ENCODE results near the gene NBPF1.
"Not testable (repeated sequence)": the region's sequence is repeated elsewhere in the genome, so short reads cannot be mapped to it uniquely, and the experiment has no call there.

Gene NBPF1

GRCh38 chr1:16553244-16553643 is 60.1 kb downstream of the NBPF1 start:
- DNase-seq (ENCODE audit: low read depth, low spot score): not testable (repeated sequence)

GRCh38 chr1:16550212-16550918 is 63.0 kb downstream of the NBPF1 start:
- DNase-seq (ENCODE audit: low read depth, low spot score): not testable (repeated sequence)

DNA sequence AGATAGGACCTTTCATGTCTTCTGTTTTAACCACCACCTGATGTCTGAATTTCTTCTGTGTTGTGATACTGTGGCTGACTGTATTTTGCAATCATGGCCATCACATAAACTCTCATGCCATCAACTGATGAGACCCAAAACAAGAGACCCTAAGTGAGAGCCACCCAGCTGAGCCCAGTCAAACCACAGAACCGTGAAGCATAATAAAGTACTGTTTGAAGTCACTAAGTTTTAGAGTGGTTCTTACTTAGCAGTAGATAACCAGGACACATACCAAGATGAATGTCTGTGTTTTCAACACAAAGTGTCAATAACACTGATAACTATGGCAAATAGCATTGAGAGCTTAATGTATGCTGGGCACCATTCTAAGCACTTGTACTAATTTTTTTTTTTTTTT is 63.8 kb downstream of the NBPF1 start:
- DNase-seq (ENCODE audit: low read depth, low spot score): not testable (repeated sequence)

GRCh38 chr1:16547502-16548241 is 65.7 kb downstream of the NBPF1 start:
- not testable (repeated sequence) for DNase-seq (ENCODE audit: low read depth, low spot score)

- not testable (repeated sequence) for DNase-seq (ENCODE audit: low read depth, low spot score)
These were observed 67.7 kb downstream of the NBPF1 start for GRCh38 chr1:16545682-16546095.

- DNase-seq (ENCODE audit: low read depth, low spot score): not testable (repeated sequence)
These were observed 72.9 kb downstream of the NBPF1 start for GRCh38 chr1:16540421-16540893.

- not testable (repeated sequence) for DNase-seq (ENCODE audit: low read depth, low spot score)
These were observed 75.8 kb downstream of the NBPF1 start for GRCh38 chr1:16537528-16537927.

DNA sequence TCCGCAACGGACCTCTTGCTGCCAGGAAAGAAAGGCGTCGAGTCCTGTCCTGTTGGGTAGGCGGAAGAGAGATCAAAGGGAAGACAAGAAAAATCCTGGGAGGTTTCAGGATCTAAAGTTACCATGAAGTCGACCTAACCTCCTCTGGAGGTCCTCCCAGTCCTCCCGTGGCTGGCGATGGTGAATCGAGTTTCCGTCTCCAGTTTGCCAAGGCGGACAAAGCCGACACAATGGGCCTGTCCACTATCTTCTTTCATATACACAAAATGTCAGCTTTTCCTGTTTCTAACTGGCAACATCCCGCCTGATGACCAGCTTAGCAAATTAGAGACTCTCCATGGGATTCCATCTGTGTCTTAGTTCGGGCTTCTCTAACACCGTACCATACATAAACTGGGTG is 76.6 kb downstream of the NBPF1 start:
- DNase-seq (ENCODE audit: low read depth, low spot score): not testable (repeated sequence)

DNA sequence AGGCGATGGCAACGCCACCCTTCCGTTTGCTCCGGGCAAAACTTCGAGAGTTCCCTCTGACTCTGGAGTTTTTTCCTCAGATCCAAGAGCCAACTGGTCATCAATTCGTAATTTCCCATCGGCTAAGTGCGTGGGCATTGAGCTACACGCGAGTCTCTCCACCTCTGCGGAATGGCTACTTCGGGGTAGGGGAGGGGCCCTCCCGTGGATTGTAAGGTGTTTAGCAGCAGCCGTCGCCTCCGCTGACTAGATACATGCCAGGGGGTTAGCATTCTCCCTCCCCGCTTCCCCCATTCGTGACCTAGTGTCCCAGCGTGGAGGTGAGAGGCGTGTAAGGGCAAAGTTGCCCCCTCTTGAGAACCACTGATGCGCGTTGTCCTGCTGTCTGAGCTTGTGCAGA is 77.5 kb downstream of the NBPF1 start:
- DNase-seq (ENCODE audit: low read depth, low spot score): not testable (repeated sequence)

DNA sequence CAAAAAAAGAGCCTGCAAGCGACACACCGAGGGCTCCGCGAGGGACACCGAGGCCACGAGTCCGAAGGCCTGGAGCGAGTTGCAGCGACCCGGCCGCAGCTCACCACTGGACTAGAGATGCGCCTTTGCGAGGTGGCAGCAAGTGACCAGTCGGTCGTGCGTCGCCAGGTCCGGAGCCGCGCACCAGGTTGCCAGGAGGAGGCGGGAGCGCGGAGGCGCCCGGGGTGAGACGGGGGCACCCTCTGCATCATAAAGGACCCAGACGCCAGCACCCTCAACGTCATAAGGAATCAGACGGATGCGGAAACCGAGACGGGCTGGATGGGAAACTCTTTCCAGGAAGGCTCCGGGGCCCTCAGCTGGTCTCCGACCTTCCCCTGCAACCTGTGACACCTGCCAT is 77.9 kb downstream of the NBPF1 start:
- not testable (repeated sequence) for DNase-seq (ENCODE audit: low read depth, low spot score)

DNA sequence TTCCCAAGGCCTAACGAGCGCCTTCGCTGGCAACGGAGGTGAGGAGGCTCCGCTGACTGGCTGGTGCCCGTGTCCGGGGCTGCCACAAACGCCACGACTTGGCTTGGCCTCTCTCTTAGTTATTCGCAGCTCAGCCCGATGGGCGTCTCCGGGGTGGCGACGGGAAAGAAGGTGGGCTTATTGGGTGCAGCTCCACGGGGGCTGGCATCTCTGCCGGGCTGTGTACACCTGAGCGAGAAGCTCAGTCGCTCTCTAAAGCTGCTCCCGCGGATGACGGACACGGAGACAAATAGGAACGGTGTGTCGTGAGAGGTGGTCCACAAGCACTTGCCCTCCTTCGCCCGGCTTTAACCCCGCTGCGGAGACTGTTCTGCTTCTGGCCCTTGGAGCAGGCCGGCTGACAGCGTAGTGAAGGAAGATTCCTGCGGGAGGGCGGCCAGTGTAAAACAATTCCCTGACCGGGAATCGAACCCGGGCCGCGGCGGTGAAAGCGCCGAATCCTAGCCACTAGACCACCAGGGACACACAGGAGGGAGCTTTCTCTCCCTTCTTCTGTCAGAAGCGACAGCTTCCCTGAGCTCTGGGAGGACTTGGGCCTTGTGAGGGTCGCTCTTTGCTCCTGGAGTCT is 78.4 kb downstream of the NBPF1 start:
- DNase-seq (ENCODE audit: low read depth, low spot score): not testable (repeated sequence)

GRCh38 chr1:16534239-16534828 is 79.0 kb downstream of the NBPF1 start:
- DNase-seq (ENCODE audit: low read depth, low spot score): not testable (repeated sequence)

GRCh38 chr1:16532235-16532991 is 81.0 kb downstream of the NBPF1 start:
- not testable (repeated sequence) for DNase-seq (ENCODE audit: low read depth, low spot score)

- DNase-seq (ENCODE audit: low read depth, low spot score): not testable (repeated sequence)
These were observed 85.0 kb downstream of the NBPF1 start for GRCh38 chr1:16528338-16528737.

DNA sequence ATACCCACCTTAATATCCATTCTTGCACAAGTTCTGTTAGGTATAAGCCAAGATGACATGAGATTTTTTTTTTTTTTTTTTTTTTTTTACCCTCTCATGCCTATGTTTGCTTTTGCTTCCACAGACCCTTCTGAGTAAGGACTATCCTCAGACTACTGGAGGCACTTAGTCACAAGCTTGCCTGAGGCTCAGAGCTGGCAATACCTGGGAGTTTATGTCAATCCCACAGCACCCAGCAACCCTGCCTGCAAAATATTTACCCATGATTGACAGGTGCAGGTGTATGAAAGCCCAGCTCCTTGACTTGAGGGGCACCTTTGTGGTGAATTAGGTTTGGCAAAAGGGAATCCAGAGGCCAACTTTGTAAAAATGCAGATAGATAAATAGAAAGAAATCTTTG is 87.6 kb downstream of the NBPF1 start:
- DNase-seq (ENCODE audit: low read depth, low spot score): not testable (repeated sequence)

- DNase-seq (ENCODE audit: low read depth, low spot score): not testable (repeated sequence)
These were observed 91.7 kb downstream of the NBPF1 start for GRCh38 chr1:16521679-16522078.

- DNase-seq (ENCODE audit: low read depth, low spot score): no peak
These were observed 92.1 kb downstream of the NBPF1 start for GRCh38 chr1:16521288-16521583.

- not testable (repeated sequence) for DNase-seq (ENCODE audit: low read depth, low spot score)
These were observed 92.7 kb downstream of the NBPF1 start for GRCh38 chr1:16520435-16521287.

DNA sequence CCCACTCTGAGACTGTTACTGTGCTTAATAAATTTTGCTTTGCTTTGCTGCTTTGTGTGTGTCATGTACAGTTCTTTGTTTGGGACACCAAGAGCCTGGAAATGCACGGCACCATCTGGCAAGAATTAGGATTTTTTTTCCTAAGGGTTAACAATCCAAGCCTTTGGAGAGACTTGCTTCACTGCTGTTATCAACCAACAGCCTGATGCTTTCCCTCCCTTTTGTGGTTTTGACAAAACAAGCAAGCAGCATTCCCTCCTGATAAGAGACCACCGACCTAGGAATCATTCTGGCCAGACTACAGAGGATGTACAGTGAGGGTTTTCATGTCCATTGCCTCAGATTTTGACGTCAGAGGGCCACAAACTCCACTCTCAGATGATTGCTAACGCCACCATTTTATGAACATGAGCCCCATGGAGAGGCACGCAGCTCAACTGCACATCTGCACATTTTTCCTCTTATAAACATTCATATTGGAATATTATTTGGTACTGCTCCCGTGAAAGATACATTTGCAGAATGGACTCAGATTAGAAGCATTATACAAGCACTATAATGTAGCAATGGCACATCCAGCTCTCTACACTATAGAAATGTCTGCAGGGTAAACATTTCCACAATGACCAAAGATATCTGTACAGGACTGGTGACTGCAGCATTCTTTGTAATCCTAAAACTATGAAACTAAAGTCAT is 94.0 kb downstream of the NBPF1 start:
- DNase-seq (ENCODE audit: low read depth, low spot score): not testable (repeated sequence)

- DNase-seq (ENCODE audit: low read depth, low spot score): not testable (repeated sequence)
These were observed 94.5 kb downstream of the NBPF1 start for GRCh38 chr1:16518913-16519254.

All from activated CD4-positive, CD25-positive, alpha-beta regulatory T cell treated with anti-CD3 and anti-CD28 coated beads, Interleukin-2, amount 50 U/mL, for 16 hours (primary cell).